ENCODE data around the gene CD99L2.

CD99L2 gene

GRCh38 chrX:150757371-150757770, 141.1 kb downstream of the CD99L2 start:
- H3K9me3 ChIP-seq (ENCODE audit: low read length) = no peaks in the 10 kb centered on the region
- no peak overlapping the region for H3K4me2 ChIP-seq (ENCODE audit: low read length)
- H3K27me3 ChIP-seq (ENCODE audit: insufficient read depth, low read length) = no peaks in the 10 kb centered on the region
- H3K27ac ChIP-seq (ENCODE audit: low read depth, low read length, poor library complexity, severe bottlenecking) = no peak overlapping the region
- no peaks in the 10 kb centered on the region for H3K79me2 ChIP-seq (ENCODE audit: insufficient read depth, low read length)
- H3K9ac ChIP-seq (ENCODE audit: low read length) = no peak overlapping the region
- H4K20me1 ChIP-seq (ENCODE audit: insufficient read depth, low read length) = no peaks in the 10 kb centered on the region
- no peaks in the 10 kb centered on the region for H3K4me1 ChIP-seq (ENCODE audit: insufficient read depth, low read length, severe bottlenecking)
- TF ChIP-seq EZH2 (IDR thresholded peaks at IDR 0.05; ENCODE audit: borderline replicate concordance, low read length) (no peak), CTCF (IDR thresholded peaks at IDR 0.05; ENCODE audit: low read length) (no peak)
- H3F3A ChIP-seq (ENCODE audit: insufficient read depth, low read length) = no peaks in the 10 kb centered on the region
- no peaks in the 10 kb centered on the region for H3K9me2 ChIP-seq (ENCODE audit: low read depth, low read length)
- H3K36me3 ChIP-seq (ENCODE audit: insufficient read depth, low read length) = peaks cover 15% of the 10 kb centered on the region
- no peak overlapping the region for H3K4me3 ChIP-seq (ENCODE audit: low read depth, low read length, poor library complexity, severe bottlenecking)
- no peak overlapping the region for H2AFZ ChIP-seq (ENCODE audit: low read length)

- Histone ChIP-seq H3K4me1 (ENCODE audit: insufficient read depth, low read length, severe bottlenecking) (no peaks in the 10 kb centered on the region), H3K4me2 (ENCODE audit: low read length) (no peak overlapping the region), H4K20me1 (ENCODE audit: insufficient read depth, low read length) (no peaks in the 10 kb centered on the region), H2AFZ (ENCODE audit: low read length) (no peak overlapping the region), H3K9me3 (ENCODE audit: low read length) (no peaks in the 10 kb centered on the region), H3K79me2 (ENCODE audit: insufficient read depth, low read length) (no peaks in the 10 kb centered on the region), H3F3A (ENCODE audit: insufficient read depth, low read length) (no peaks in the 10 kb centered on the region), H3K4me3 (ENCODE audit: low read depth, low read length, poor library complexity, severe bottlenecking) (no peak overlapping the region), H3K36me3 (ENCODE audit: insufficient read depth, low read length) (peaks cover 33% of the 10 kb centered on the region), H3K9me2 (ENCODE audit: low read depth, low read length) (no peaks in the 10 kb centered on the region), H3K9ac (ENCODE audit: low read length) (no peak overlapping the region), H3K27me3 (ENCODE audit: insufficient read depth, low read length) (no peaks in the 10 kb centered on the region), H3K27ac (ENCODE audit: low read depth, low read length, poor library complexity, severe bottlenecking) (no peak overlapping the region)
- TF ChIP-seq EZH2 (IDR thresholded peaks at IDR 0.05; ENCODE audit: borderline replicate concordance, low read length) = no peak
- no peak for TF ChIP-seq CTCF (IDR thresholded peaks at IDR 0.05; ENCODE audit: low read length)
These were observed 144.5 kb downstream of the CD99L2 start for GRCh38 chrX:150753968-150754367.

- Histone ChIP-seq H3K36me3 (ENCODE audit: insufficient read depth, low read length) (peaks cover 34% of the 10 kb centered on the region), H3K9ac (ENCODE audit: low read length) (no peak overlapping the region), H2AFZ (ENCODE audit: low read length) (no peak overlapping the region), H3K4me3 (ENCODE audit: low read depth, low read length, poor library complexity, severe bottlenecking) (no peak overlapping the region), H4K20me1 (ENCODE audit: insufficient read depth, low read length) (no peaks in the 10 kb centered on the region), H3K9me2 (ENCODE audit: low read depth, low read length) (no peaks in the 10 kb centered on the region), H3K9me3 (ENCODE audit: low read length) (no peaks in the 10 kb centered on the region), H3K27ac (ENCODE audit: low read depth, low read length, poor library complexity, severe bottlenecking) (no peak overlapping the region), H3K4me1 (ENCODE audit: insufficient read depth, low read length, severe bottlenecking) (no peaks in the 10 kb centered on the region), H3F3A (ENCODE audit: insufficient read depth, low read length) (no peaks in the 10 kb centered on the region), H3K79me2 (ENCODE audit: insufficient read depth, low read length) (no peaks in the 10 kb centered on the region), H3K27me3 (ENCODE audit: insufficient read depth, low read length) (no peaks in the 10 kb centered on the region), H3K4me2 (ENCODE audit: low read length) (no peak overlapping the region)
- TF ChIP-seq EZH2 (IDR thresholded peaks at IDR 0.05; ENCODE audit: borderline replicate concordance, low read length) (no peak), CTCF (IDR thresholded peaks at IDR 0.05; ENCODE audit: low read length) (no peak)
These were observed 145.1 kb downstream of the CD99L2 start for GRCh38 chrX:150753357-150753756.
